HepG2 (cell line): ENCODE data around the gene MRPL38. TPM values are rescaled to one million over a fixed set of nuclear protein-coding genes. Genes with fewer than 3 reads are reported as not detected.

Experiments
- CCDC6 ChIP-seq: sonication (generic); formaldehyde crosslinking; IDR thresholded peaks from 2 replicates; pipeline ENCODE4 v1.8.1; 2022; ENCODE audit warnings: mild to moderate bottlenecking, missing genetic modification reagents, moderate library complexity
- ELF3 ChIP-seq: IDR thresholded peaks from 2 replicates; pipeline ENCODE4 v1.6.1; 2016; ENCODE audit warnings: missing genetic modification reagents, missing compliant biosample characterization
- HOXA3 ChIP-seq: sonication (generic); formaldehyde crosslinking; IDR thresholded peaks from 2 replicates; pipeline ENCODE4 v1.5.0; 2020; ENCODE audit warnings: missing genetic modification reagents
- HOXA7 ChIP-seq: sonication (generic); formaldehyde crosslinking; IDR thresholded peaks from 2 replicates; pipeline ENCODE4 v1.8.1; 2022; ENCODE audit warnings: mild to moderate bottlenecking, missing genetic modification reagents, moderate library complexity
- KLF11 ChIP-seq: IDR thresholded peaks from 2 replicates; pipeline ENCODE4 v1.6.1; 2016; ENCODE audit warnings: missing compliant biosample characterization
- NCOA2 ChIP-seq: sonication (generic); formaldehyde crosslinking; IDR thresholded peaks from 2 replicates; pipeline ENCODE4 v1.8.0; 2022; ENCODE audit warnings: inconsistent platforms
- NR2F6 ChIP-seq, 2 experiments: IDR thresholded peaks; 2 replicates each; pipeline ENCODE4 v1.6.1; 2016; ENCODE audit warnings: antibody characterized with exemption in 1 of 2, mild to moderate bottlenecking in 1 of 2
- RBFOX2 ChIP-seq: fragments of 200-400 bp; formaldehyde crosslinking; IDR thresholded peaks from 2 replicates; pipeline ENCODE4 v1.6.1; 2017; ENCODE audit warnings: low read depth, mild to moderate bottlenecking, low read length
- RBM22 ChIP-seq: fragments of 200-400 bp; formaldehyde crosslinking; optimal IDR thresholded peaks from 2 replicates; pipeline ENCODE3; 2017; ENCODE audit warnings: mild to moderate bottlenecking, low read length, moderate library complexity
- REXO4 ChIP-seq: sonication (generic); formaldehyde crosslinking; IDR thresholded peaks from 2 replicates; pipeline ENCODE4 v1.8.0; 2022; ENCODE audit warnings: missing genetic modification reagents, mild to moderate bottlenecking, borderline replicate concordance
- XRCC5 ChIP-seq: fragments of 200-400 bp; formaldehyde crosslinking; optimal IDR thresholded peaks from 2 replicates; pipeline ENCODE3; 2017; ENCODE audit warnings: mild to moderate bottlenecking, low read length
- ZNF230 ChIP-seq: sonication (generic); formaldehyde crosslinking; IDR thresholded peaks from 2 replicates; pipeline ENCODE4 v1.4.0; 2020; ENCODE audit warnings: mild to moderate bottlenecking, missing genetic modification reagents
- ZNF34 ChIP-seq: sonication (generic); formaldehyde crosslinking; IDR thresholded peaks from 2 replicates; pipeline ENCODE4 v1.4.0; 2020; ENCODE audit warnings: mild to moderate bottlenecking, missing genetic modification reagents, borderline replicate concordance
- ZNF441 ChIP-seq: sonication (generic); formaldehyde crosslinking; IDR thresholded peaks from 2 replicates; pipeline ENCODE4 v1.7.0; 2021; ENCODE audit warnings: missing genetic modification reagents, borderline replicate concordance
- ZNF644 ChIP-seq: IDR thresholded peaks from 2 replicates; pipeline ENCODE4 v1.6.1; 2016; ENCODE audit warnings: low read depth
- ZNF7 ChIP-seq: IDR thresholded peaks from 2 replicates; pipeline ENCODE4 v1.6.1; 2016; ENCODE audit warnings: missing biosample characterization, missing genetic modification reagents
- polyA plus RNA-seq, 8 experiments: library from polyadenylated mRNA; depleted of rRNA in 3 of 8; stranded (reverse) in 7 of 8; unstranded in 1 of 8; fragments of >200 nt; fragmentation: Illumina TruSeq in 4 of 8; extraction: Trizol in 4 of 8; gene quantifications; 2 replicates each; pipeline versions ENCODE4 v1.2.1 to v1.2.3, GENCODE V29; 2011 to 2016; ENCODE audit warnings: low read depth in 4 of 8, missing spikeins in 1 of 8, mixed read lengths in 1 of 8; ENCODE audit not compliant: insufficient read depth in 1 of 8
- total RNA-seq, 5 experiments: library from RNA; depleted of rRNA; stranded (reverse); fragments of >200 nt; fragmentation: Illumina TruSeq; extraction: Trizol; gene quantifications; 2 replicates each; pipeline ENCODE4 v1.2.3, GENCODE V29; 2016; ENCODE audit warnings: low read depth in 1 of 5
- TF ChIP-seq, protein P1 (sequence below): fragments of 450-650 bp; IDR thresholded peaks from 2 replicates; pipeline ENCODE4 v1.6.1; 2016
- TF ChIP-seq, protein P2 (sequence below): sonication (generic); formaldehyde crosslinking; IDR thresholded peaks from 2 replicates; pipeline ENCODE4 v1.5.0; 2020; ENCODE audit warnings: missing genetic modification reagents
- TF ChIP-seq, protein P3 (sequence below): sonication (generic); formaldehyde crosslinking; IDR thresholded peaks from 2 replicates; pipeline ENCODE4 v1.9.0; 2021; ENCODE audit warnings: missing genetic modification reagents, borderline replicate concordance
- TF ChIP-seq, protein P4 (sequence below): sonication (generic); formaldehyde crosslinking; IDR thresholded peaks from 2 replicates; pipeline ENCODE4 v1.4.0; 2020; ENCODE audit warnings: missing genetic modification reagents, borderline replicate concordance

Gene MRPL38
- total and polyA plus RNA-seq, 2 of the 13 experiments (the other 11 are each of a cell fraction or from before 2014, with no cell fraction given): 83.7 to 125 TPM

DNA sequence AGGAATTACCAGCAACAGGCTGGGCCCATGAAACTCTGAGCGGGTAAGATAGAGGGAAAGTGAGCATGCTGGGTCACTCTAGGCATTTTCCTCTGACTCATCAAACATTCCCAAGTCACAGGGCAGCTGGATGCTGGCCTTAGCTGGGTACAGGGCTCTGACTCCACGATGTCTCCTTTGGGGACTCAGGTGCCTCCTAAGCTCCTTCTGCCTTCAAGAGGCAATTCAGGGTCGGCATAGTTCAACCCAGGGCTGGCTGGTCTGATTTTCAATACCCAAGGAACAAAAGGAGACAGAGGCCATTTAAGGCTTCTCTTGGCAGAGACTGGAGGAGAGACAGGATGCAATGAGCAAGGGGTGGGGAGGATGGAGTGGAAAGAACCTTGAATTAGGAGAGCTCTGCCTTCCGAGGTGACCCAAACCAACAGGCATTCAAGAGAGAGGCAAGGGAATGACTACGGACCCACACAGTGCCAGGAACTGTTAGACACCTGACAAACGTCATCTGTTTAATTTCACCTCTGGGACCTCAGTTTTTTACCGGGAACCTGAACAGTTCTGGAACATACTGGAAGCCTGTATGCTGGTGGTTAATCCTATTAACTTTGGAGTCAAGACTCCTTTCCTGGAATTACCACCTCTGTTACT, 50.5 kb downstream of the MRPL38 start (continued):
- TF ChIP-seq HOXA3 (CRISPR knock-in tag) (no peak), XRCC5 (peak; percentile 18), ZNF230 (CRISPR knock-in tag) (no peak), ELF3 (CRISPR knock-in tag) (no peak), NR2F6 (IDR thresholded peaks at IDR 0.05) (no peak), NR2F6 (CRISPR knock-in tag; IDR thresholded peaks at IDR 0.05) (no peak), RBFOX2 (no peak), ZNF644 (CRISPR knock-in tag) (no peak), CCDC6 (no peak), NCOA2 (CRISPR knock-in tag) (no peak), ZNF34 (CRISPR knock-in tag) (no peak), RBM22 (no peak), REXO4 (CRISPR knock-in tag) (no peak), ZNF441 (CRISPR knock-in tag) (no peak), ZNF7 (CRISPR knock-in tag) (no peak), HOXA7 (CRISPR knock-in tag) (no peak), KLF11 (CRISPR knock-in tag) (no peak)
- TF ChIP-seq, protein P1, sequence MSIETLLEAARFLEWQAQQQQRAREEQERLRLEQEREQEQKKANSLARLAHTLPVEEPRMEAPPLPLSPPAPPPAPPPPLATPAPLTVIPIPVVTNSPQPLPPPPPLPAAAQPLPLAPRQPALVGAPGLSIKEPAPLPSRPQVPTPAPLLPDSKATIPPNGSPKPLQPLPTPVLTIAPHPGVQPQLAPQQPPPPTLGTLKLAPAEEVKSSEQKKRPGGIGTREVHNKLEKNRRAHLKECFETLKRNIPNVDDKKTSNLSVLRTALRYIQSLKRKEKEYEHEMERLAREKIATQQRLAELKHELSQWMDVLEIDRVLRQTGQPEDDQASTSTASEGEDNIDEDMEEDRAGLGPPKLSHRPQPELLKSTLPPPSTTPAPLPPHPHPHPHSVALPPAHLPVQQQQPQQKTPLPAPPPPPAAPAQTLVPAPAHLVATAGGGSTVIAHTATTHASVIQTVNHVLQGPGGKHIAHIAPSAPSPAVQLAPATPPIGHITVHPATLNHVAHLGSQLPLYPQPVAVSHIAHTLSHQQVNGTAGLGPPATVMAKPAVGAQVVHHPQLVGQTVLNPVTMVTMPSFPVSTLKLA: no peak
- TF ChIP-seq, protein P2, sequence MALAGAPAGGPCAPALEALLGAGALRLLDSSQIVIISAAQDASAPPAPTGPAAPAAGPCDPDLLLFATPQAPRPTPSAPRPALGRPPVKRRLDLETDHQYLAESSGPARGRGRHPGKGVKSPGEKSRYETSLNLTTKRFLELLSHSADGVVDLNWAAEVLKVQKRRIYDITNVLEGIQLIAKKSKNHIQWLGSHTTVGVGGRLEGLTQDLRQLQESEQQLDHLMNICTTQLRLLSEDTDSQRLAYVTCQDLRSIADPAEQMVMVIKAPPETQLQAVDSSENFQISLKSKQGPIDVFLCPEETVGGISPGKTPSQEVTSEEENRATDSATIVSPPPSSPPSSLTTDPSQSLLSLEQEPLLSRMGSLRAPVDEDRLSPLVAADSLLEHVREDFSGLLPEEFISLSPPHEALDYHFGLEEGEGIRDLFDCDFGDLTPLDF (CRISPR knock-in tag): no peak
- TF ChIP-seq, protein P3, sequence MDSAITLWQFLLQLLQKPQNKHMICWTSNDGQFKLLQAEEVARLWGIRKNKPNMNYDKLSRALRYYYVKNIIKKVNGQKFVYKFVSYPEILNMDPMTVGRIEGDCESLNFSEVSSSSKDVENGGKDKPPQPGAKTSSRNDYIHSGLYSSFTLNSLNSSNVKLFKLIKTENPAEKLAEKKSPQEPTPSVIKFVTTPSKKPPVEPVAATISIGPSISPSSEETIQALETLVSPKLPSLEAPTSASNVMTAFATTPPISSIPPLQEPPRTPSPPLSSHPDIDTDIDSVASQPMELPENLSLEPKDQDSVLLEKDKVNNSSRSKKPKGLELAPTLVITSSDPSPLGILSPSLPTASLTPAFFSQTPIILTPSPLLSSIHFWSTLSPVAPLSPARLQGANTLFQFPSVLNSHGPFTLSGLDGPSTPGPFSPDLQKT (CRISPR knock-in tag): no peak
- TF ChIP-seq, protein P4, sequence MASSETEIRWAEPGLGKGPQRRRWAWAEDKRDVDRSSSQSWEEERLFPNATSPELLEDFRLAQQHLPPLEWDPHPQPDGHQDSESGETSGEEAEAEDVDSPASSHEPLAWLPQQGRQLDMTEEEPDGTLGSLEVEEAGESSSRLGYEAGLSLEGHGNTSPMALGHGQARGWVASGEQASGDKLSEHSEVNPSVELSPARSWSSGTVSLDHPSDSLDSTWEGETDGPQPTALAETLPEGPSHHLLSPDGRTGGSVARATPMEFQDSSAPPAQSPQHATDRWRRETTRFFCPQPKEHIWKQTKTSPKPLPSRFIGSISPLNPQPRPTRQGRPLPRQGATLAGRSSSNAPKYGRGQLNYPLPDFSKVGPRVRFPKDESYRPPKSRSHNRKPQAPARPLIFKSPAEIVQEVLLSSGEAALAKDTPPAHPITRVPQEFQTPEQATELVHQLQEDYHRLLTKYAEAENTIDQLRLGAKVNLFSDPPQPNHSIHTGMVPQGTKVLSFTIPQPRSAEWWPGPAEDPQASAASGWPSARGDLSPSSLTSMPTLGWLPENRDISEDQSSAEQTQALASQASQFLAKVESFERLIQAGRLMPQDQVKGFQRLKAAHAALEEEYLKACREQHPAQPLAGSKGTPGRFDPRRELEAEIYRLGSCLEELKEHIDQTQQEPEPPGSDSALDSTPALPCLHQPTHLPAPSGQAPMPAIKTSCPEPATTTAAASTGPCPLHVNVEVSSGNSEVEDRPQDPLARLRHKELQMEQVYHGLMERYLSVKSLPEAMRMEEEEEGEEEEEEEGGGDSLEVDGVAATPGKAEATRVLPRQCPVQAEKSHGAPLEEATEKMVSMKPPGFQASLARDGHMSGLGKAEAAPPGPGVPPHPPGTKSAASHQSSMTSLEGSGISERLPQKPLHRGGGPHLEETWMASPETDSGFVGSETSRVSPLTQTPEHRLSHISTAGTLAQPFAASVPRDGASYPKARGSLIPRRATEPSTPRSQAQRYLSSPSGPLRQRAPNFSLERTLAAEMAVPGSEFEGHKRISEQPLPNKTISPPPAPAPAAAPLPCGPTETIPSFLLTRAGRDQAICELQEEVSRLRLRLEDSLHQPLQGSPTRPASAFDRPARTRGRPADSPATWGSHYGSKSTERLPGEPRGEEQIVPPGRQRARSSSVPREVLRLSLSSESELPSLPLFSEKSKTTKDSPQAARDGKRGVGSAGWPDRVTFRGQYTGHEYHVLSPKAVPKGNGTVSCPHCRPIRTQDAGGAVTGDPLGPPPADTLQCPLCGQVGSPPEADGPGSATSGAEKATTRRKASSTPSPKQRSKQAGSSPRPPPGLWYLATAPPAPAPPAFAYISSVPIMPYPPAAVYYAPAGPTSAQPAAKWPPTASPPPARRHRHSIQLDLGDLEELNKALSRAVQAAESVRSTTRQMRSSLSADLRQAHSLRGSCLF (CRISPR knock-in tag): no peak
